MM.1S (cell line): Measurements from ENCODE around the gene CHN1.

Experiments
- DNase-seq: peaks from one replicate; pipeline ENCODE4 v3.0.0-alpha.2; 2015
- H2AFZ ChIP-seq: fragments of 300-600 bp; sonication (generic); 2 replicates; pipeline ENCODE4 v1.6.0; 2016; ENCODE audit warnings: antibody characterized with exemption, low read length
- H3F3A ChIP-seq: fragments of 300-600 bp; sonication (generic); 2 replicates; pipeline ENCODE4 v1.6.1; 2016; ENCODE audit warnings: mild to moderate bottlenecking, antibody characterized with exemption, low read length, moderate library complexity, mixed read lengths; ENCODE audit not compliant: insufficient read depth
- H3K27ac ChIP-seq: fragments of 300-600 bp; sonication (generic); 2 replicates; pipeline ENCODE4 v1.5.1; 2016; ENCODE audit warnings: mild to moderate bottlenecking, low read length
- H3K27me3 ChIP-seq: fragments of 300-600 bp; sonication (generic); replicated peaks from 2 replicates; pipeline ENCODE4 v1.6.0; 2016; ENCODE audit warnings: low read length; ENCODE audit not compliant: insufficient read depth
- H3K36me3 ChIP-seq: fragments of 300-600 bp; sonication (generic); replicated peaks from 2 replicates; pipeline ENCODE4 v1.6.1; 2016; ENCODE audit warnings: mild to moderate bottlenecking, low read length, mixed read lengths; ENCODE audit not compliant: insufficient read depth
- H3K4me1 ChIP-seq: fragments of 300-600 bp; sonication (generic); 2 replicates; pipeline ENCODE4 v1.6.1; 2016; ENCODE audit warnings: low read length, mixed read lengths
- H3K4me2 ChIP-seq: fragments of 300-600 bp; sonication (generic); 2 replicates; pipeline ENCODE4 v1.6.0; 2016; ENCODE audit warnings: low read depth, low read length
- H3K4me3 ChIP-seq: fragments of 300-600 bp; sonication (generic); 2 replicates; pipeline ENCODE4 v1.5.1; 2016; ENCODE audit warnings: low read length, mixed read lengths
- H3K79me2 ChIP-seq: fragments of 300-600 bp; sonication (generic); 2 replicates; pipeline ENCODE4 v1.6.1; 2016; ENCODE audit warnings: mixed run types, low read length, mixed read lengths
- H3K9ac ChIP-seq: fragments of 300-600 bp; sonication (generic); 2 replicates; pipeline ENCODE4 v1.6.1; 2016; ENCODE audit warnings: low read length, mixed read lengths
- H3K9me2 ChIP-seq: fragments of 300-600 bp; sonication (generic); replicated peaks from 2 replicates; pipeline ENCODE4 v1.6.1; 2016; ENCODE audit warnings: mild to moderate bottlenecking, low read length, mixed read lengths; ENCODE audit not compliant: insufficient read depth
- H3K9me3 ChIP-seq: fragments of 300-600 bp; sonication (generic); replicated peaks from 2 replicates; pipeline ENCODE4 v1.6.1; 2016; ENCODE audit warnings: mild to moderate bottlenecking, low read length, mixed read lengths; ENCODE audit not compliant: insufficient read depth
- H4K20me1 ChIP-seq: fragments of 300-600 bp; sonication (generic); 2 replicates; pipeline ENCODE4 v1.6.1; 2016; ENCODE audit warnings: mild to moderate bottlenecking, low read length, moderate library complexity, mixed read lengths; ENCODE audit not compliant: insufficient read depth
- CTCF ChIP-seq: fragments of 300-600 bp; sonication (generic); IDR thresholded peaks from 2 replicates; pipeline ENCODE4 v1.5.1; 2016; ENCODE audit warnings: antibody characterized with exemption, low read length, mixed read lengths
- EZH2 ChIP-seq: fragments of 300-600 bp; sonication (generic); optimal IDR thresholded peaks from 2 replicates; pipeline ENCODE3; 2017; ENCODE audit warnings: low read depth, mild to moderate bottlenecking, antibody characterized with exemption, low read length, mixed read lengths
- EZH2phosphoT487 ChIP-seq: fragments of 300-600 bp; sonication (generic); IDR thresholded peaks from 2 replicates; pipeline ENCODE4 v1.6.1; 2018; ENCODE audit warnings: antibody characterized with exemption, low read length

CHN1 gene

GRCh38 chr2:174788291-174788929 lies 216.8 kb downstream of the CHN1 start:
- no peaks in the 10 kb centered on the region for H3F3A ChIP-seq
- H3K4me3 ChIP-seq, result no peak overlapping the region
- H3K79me2 ChIP-seq, result no peaks in the 10 kb centered on the region
- no peak overlapping the region for H3K4me2 ChIP-seq
- H3K9ac ChIP-seq, result no peak overlapping the region
- peaks cover 11% of the 10 kb centered on the region for H3K4me1 ChIP-seq
- no peak for DNase-seq
- no peak for TF ChIP-seq EZH2
- TF ChIP-seq EZH2phosphoT487, result no peak
- no peak for TF ChIP-seq CTCF
- no peaks in the 10 kb centered on the region for H3K9me2 ChIP-seq
- no peaks in the 10 kb centered on the region for H3K27me3 ChIP-seq
- H2AFZ ChIP-seq, result no peak overlapping the region
- no peaks in the 10 kb centered on the region for H4K20me1 ChIP-seq
- H3K36me3 ChIP-seq, result no peaks in the 10 kb centered on the region
- no peak overlapping the region for H3K27ac ChIP-seq
- no peaks in the 10 kb centered on the region for H3K9me3 ChIP-seq

- no peak overlapping the region for H3K9ac ChIP-seq
- no peaks in the 10 kb centered on the region for H4K20me1 ChIP-seq
- H3K9me3 ChIP-seq, result no peaks in the 10 kb centered on the region
- no peak for TF ChIP-seq EZH2phosphoT487
- no peak for TF ChIP-seq EZH2
- no peak for TF ChIP-seq CTCF
- no peak overlapping the region for H3K4me2 ChIP-seq
- no peak for DNase-seq
- no peaks in the 10 kb centered on the region for H3K9me2 ChIP-seq
- no peak overlapping the region for H2AFZ ChIP-seq
- H3K4me1 ChIP-seq, result peaks cover 6% of the 10 kb centered on the region; the same call in 1 of the 2 replicates
- H3K27ac ChIP-seq, result no peak overlapping the region
- no peaks in the 10 kb centered on the region for H3F3A ChIP-seq
- no peaks in the 10 kb centered on the region for H3K79me2 ChIP-seq
- no peak overlapping the region for H3K4me3 ChIP-seq
- H3K27me3 ChIP-seq, result no peaks in the 10 kb centered on the region
- H3K36me3 ChIP-seq, result no peaks in the 10 kb centered on the region
Measured at GRCh38 chr2:174787487-174788205, 217.5 kb downstream of the CHN1 start.

GRCh38 chr2:174786066-174786725 lies 219.0 kb downstream of the CHN1 start:
- Histone ChIP-seq H3K4me2 (no peak overlapping the region), H3K9ac (no peak overlapping the region)

More at GRCh38 chr2:174786066-174786725, 219.0 kb downstream of the CHN1 start:
- no peak for DNase-seq
- Histone ChIP-seq H3K9me3 (no peaks in the 10 kb centered on the region), H2AFZ (no peak overlapping the region), H4K20me1 (no peaks in the 10 kb centered on the region), H3K27me3 (no peaks in the 10 kb centered on the region), H3K79me2 (no peaks in the 10 kb centered on the region), H3F3A (no peaks in the 10 kb centered on the region), H3K9me2 (no peaks in the 10 kb centered on the region), H3K36me3 (no peaks in the 10 kb centered on the region), H3K4me1 (no peaks in the 10 kb centered on the region), H3K4me3 (no peak overlapping the region), H3K27ac (no peak overlapping the region)
- TF ChIP-seq EZH2 (no peak), CTCF (no peak), EZH2phosphoT487 (no peak)
